Measurements from ENCODE around the gene MPP2.
"Not testable (repeated sequence)": the region's sequence is repeated elsewhere in the genome, so short reads cannot be mapped to it uniquely, and the experiment has no call there.

Gene MPP2

GRCh38 chr17:43928609-43929008 lies 21.3 kb upstream of the MPP2 start:
- no peaks in the 10 kb centered on the region for H3K4me1 ChIP-seq (ENCODE audit: low read depth, poor library complexity, severe bottlenecking)
- no peak for TF ChIP-seq CTCF (conservative IDR thresholded peaks at IDR 0.05; ENCODE audit: low read depth, low read length)
- no peak overlapping the region for H3K27ac ChIP-seq
- no peak overlapping the region for H3K4me3 ChIP-seq (IDR thresholded peaks at IDR 0.05; ENCODE audit: insufficient read depth, low read depth, low read length)
- no peaks in the 10 kb centered on the region for H3K79me2 ChIP-seq (ENCODE audit: insufficient read depth, low read depth)
- H4K20me1 ChIP-seq (ENCODE audit: insufficient read depth) = no peaks in the 10 kb centered on the region
- H3K27me3 ChIP-seq (ENCODE audit: insufficient read depth, low read depth) = peaks cover 23% of the 10 kb centered on the region
- H2AFZ ChIP-seq (ENCODE audit: low read depth) = no peak overlapping the region
- H3K36me3 ChIP-seq (ENCODE audit: insufficient read depth) = no peaks in the 10 kb centered on the region
- H3K9ac ChIP-seq = no peak overlapping the region
- H3K4me2 ChIP-seq = no peak overlapping the region

- not testable (repeated sequence) for H3K9ac ChIP-seq; H3K36me3 ChIP-seq (ENCODE audit: insufficient read depth); H3K4me3 ChIP-seq (IDR thresholded peaks at IDR 0.05; ENCODE audit: insufficient read depth, low read depth, low read length); H3K4me2 ChIP-seq; H3K79me2 ChIP-seq (ENCODE audit: insufficient read depth, low read depth); H3K27ac ChIP-seq; H3K4me1 ChIP-seq (ENCODE audit: low read depth, poor library complexity, severe bottlenecking); H2AFZ ChIP-seq (ENCODE audit: low read depth); H4K20me1 ChIP-seq (ENCODE audit: insufficient read depth)
- H3K27me3 ChIP-seq (ENCODE audit: insufficient read depth, low read depth) = peaks cover 23% of the 10 kb centered on the region
Measured at GRCh38 chr17:43927929-43928328, 20.6 kb upstream of the MPP2 start.

- TF ChIP-seq CTCF (conservative IDR thresholded peaks at IDR 0.05; ENCODE audit: low read depth, low read length) = no peak
- Histone ChIP-seq H3K4me2 (no peak overlapping the region), H4K20me1 (ENCODE audit: insufficient read depth) (no peaks in the 10 kb centered on the region), H3K79me2 (ENCODE audit: insufficient read depth, low read depth) (no peaks in the 10 kb centered on the region), H3K4me3 (IDR thresholded peaks at IDR 0.05; ENCODE audit: insufficient read depth, low read depth, low read length) (no peak overlapping the region), H3K36me3 (ENCODE audit: insufficient read depth) (no peaks in the 10 kb centered on the region), H2AFZ (ENCODE audit: low read depth) (no peak overlapping the region), H3K27ac (no peak overlapping the region), H3K9ac (no peak overlapping the region), H3K27me3 (ENCODE audit: insufficient read depth, low read depth) (peaks cover 23% of the 10 kb centered on the region), H3K4me1 (ENCODE audit: low read depth, poor library complexity, severe bottlenecking) (no peaks in the 10 kb centered on the region)
Measured at GRCh38 chr17:43927060-43927864, 19.9 kb upstream of the MPP2 start.

- H3K79me2 ChIP-seq (ENCODE audit: insufficient read depth, low read depth) = no peaks in the 10 kb centered on the region
- no peaks in the 10 kb centered on the region for H3K36me3 ChIP-seq (ENCODE audit: insufficient read depth)
- H3K9ac ChIP-seq = no peak overlapping the region
- H3K27me3 ChIP-seq (ENCODE audit: insufficient read depth, low read depth) = peaks cover 28% of the 10 kb centered on the region
- no peak for TF ChIP-seq CTCF (conservative IDR thresholded peaks at IDR 0.05; ENCODE audit: low read depth, low read length)
- no peak overlapping the region for H2AFZ ChIP-seq (ENCODE audit: low read depth)
- no peaks in the 10 kb centered on the region for H4K20me1 ChIP-seq (ENCODE audit: insufficient read depth)
- H3K4me3 ChIP-seq (IDR thresholded peaks at IDR 0.05; ENCODE audit: insufficient read depth, low read depth, low read length) = no peak overlapping the region
- no peaks in the 10 kb centered on the region for H3K4me1 ChIP-seq (ENCODE audit: low read depth, poor library complexity, severe bottlenecking)
- H3K4me2 ChIP-seq = no peak overlapping the region
- no peak overlapping the region for H3K27ac ChIP-seq
Measured at GRCh38 chr17:43924558-43924957, 17.2 kb upstream of the MPP2 start.

GRCh38 chr17:43920500-43921095 lies 13.3 kb upstream of the MPP2 start:
- peaks cover 23% of the 10 kb centered on the region; the same call in 1 of the 2 replicates for H3K27me3 ChIP-seq (ENCODE audit: insufficient read depth, low read depth)

More at GRCh38 chr17:43920500-43921095, 13.3 kb upstream of the MPP2 start:
- Histone ChIP-seq H3K36me3 (ENCODE audit: insufficient read depth) (no peaks in the 10 kb centered on the region), H3K4me3 (IDR thresholded peaks at IDR 0.05; ENCODE audit: insufficient read depth, low read depth, low read length) (no peak overlapping the region), H2AFZ (ENCODE audit: low read depth) (no peak overlapping the region), H3K9ac (no peak overlapping the region), H3K4me2 (no peak overlapping the region), H4K20me1 (ENCODE audit: insufficient read depth) (no peaks in the 10 kb centered on the region), H3K27ac (no peak overlapping the region), H3K4me1 (ENCODE audit: low read depth, poor library complexity, severe bottlenecking) (no peaks in the 10 kb centered on the region), H3K79me2 (ENCODE audit: insufficient read depth, low read depth) (no peaks in the 10 kb centered on the region)
- TF ChIP-seq CTCF (conservative IDR thresholded peaks at IDR 0.05; ENCODE audit: low read depth, low read length) = no peak
